A673 (cell line): ENCODE data around the gene MIS18A. TPM values are rescaled to one million over a fixed set of nuclear protein-coding genes. Genes with fewer than 3 reads are reported as not detected.

Source experiments
- BruUV-seq: library from RNA; stranded (reverse); fragments of 400-500 nt; replicated peaks from 2 replicates; lab custom pipeline; 2021; lab: Mats Ljungman, UMichigan
- CTCF ChIA-PET: fragments of 300-600 bp; sonication (Branson Sonifier 250); formaldehyde crosslinking; loops from one replicate; lab custom pipeline; 2022; ENCODE audit warnings: antibody characterized with exemption; lab: Charles Lee
- POLR2A ChIA-PET: fragments of 300-600 bp; sonication (Branson Sonifier 250); formaldehyde crosslinking; loops from one replicate; lab custom pipeline; 2022; ENCODE audit warnings: antibody characterized with exemption; ENCODE audit not compliant: low non-redundant PET; lab: Charles Lee
- DNase-seq: peaks from one replicate; pipeline ENCODE4 v3.0.0-alpha.2; 2015; ENCODE audit warnings: low spot score
- H3K27ac ChIP-seq: fragments of 200-600 bp; sonication (generic); 2 replicates; pipeline ENCODE4 v1.5.1; 2016; ENCODE audit warnings: mixed run types, low read depth, mild to moderate bottlenecking, mixed read lengths, antibody characterized with exemption, low read length; ENCODE audit not compliant: poor library complexity, severe bottlenecking
- H3K27me3 ChIP-seq: fragments of 200-600 bp; sonication (generic); replicated peaks from 2 replicates; pipeline ENCODE4 v1.6.1; 2017; ENCODE audit warnings: mixed run types, low read depth, mild to moderate bottlenecking, mixed read lengths, antibody characterized with exemption, low read length; ENCODE audit not compliant: insufficient read depth, poor library complexity
- H3K36me3 ChIP-seq: fragments of 200-600 bp; sonication (generic); 2 replicates; pipeline ENCODE4 v1.6.1; 2016; ENCODE audit warnings: mixed run types, mild to moderate bottlenecking, mixed read lengths, antibody characterized with exemption, low read length; ENCODE audit not compliant: insufficient read depth, poor library complexity, severe bottlenecking
- H3K4me1 ChIP-seq: fragments of 200-600 bp; sonication (generic); 2 replicates; pipeline ENCODE4 v1.6.1; 2017; ENCODE audit warnings: mixed run types, mild to moderate bottlenecking, mixed read lengths, antibody characterized with exemption, low read length; ENCODE audit not compliant: insufficient read depth, poor library complexity, severe bottlenecking
- H3K4me3 ChIP-seq: fragments of 200-600 bp; sonication (generic); 2 replicates; pipeline ENCODE4 v1.5.1; 2016; ENCODE audit warnings: low read depth, mixed run types, mild to moderate bottlenecking, mixed read lengths, low read length; ENCODE audit not compliant: poor library complexity, severe bottlenecking
- H3K9me3 ChIP-seq: fragments of 200-600 bp; sonication (generic); 2 replicates; pipeline ENCODE4 v1.6.1; 2016; ENCODE audit warnings: mixed run types, low read depth, mild to moderate bottlenecking, mixed read lengths, antibody characterized with exemption, low read length; ENCODE audit not compliant: poor library complexity, severe bottlenecking
- EZH2 ChIP-seq: fragments of 200-600 bp; sonication (generic); IDR thresholded peaks from 2 replicates; pipeline ENCODE4 v1.6.1; 2017; ENCODE audit warnings: borderline replicate concordance, low read depth, mild to moderate bottlenecking, mixed read lengths, antibody characterized with exemption, low read length; ENCODE audit not compliant: poor library complexity, severe bottlenecking
- intact Hi-C: fragments of 100-400 bp; cut with micrococcal nuclease; formaldehyde crosslinking; loops from one replicate; pipeline ENCODE4 v1.10.0; 2022; ENCODE audit not compliant: unreplicated experiment
- total RNA-seq: library from RNA; stranded (reverse); gene quantifications from 2 replicates; pipeline ENCODE4 v1.2.3, GENCODE V29; 2021
- TF ChIP-seq, protein P1 (sequence below): fragments of 300-800, 200-600 bp; sonication (generic); conservative IDR thresholded peaks from 2 replicates; pipeline ENCODE4 v1.5.1; 2017; ENCODE audit warnings: low read depth, mild to moderate bottlenecking, antibody characterized with exemption, low read length, moderate library complexity, mixed read lengths

MIS18A gene
- total RNA-seq, 1 experiment from 2014 or later = 40.1 TPM

DNA sequence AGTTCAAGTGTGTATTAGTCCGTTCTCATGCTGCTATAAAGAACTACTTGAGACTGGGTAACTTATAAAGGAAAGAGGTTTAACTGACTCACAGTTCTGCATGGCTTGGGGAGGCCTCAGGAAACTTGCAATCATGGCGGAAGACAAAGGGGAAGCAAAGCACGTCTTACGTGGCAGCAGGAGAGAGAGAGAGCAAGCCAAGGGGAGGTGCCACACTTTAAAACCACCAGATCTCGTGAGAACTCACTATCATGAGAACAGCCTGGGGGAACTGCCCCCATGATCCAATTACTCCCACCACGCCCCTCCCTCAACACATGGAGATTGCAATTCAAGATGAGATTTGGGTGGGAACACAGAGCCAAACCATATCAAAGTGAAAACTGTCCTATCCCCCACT is 4.1 kb upstream of the MIS18A start:
- no peaks in the 10 kb centered on the region for H3K9me3 ChIP-seq
- H3K36me3 ChIP-seq = no peaks in the 10 kb centered on the region
- no peak for TF ChIP-seq EZH2
- TF ChIP-seq, protein P1, sequence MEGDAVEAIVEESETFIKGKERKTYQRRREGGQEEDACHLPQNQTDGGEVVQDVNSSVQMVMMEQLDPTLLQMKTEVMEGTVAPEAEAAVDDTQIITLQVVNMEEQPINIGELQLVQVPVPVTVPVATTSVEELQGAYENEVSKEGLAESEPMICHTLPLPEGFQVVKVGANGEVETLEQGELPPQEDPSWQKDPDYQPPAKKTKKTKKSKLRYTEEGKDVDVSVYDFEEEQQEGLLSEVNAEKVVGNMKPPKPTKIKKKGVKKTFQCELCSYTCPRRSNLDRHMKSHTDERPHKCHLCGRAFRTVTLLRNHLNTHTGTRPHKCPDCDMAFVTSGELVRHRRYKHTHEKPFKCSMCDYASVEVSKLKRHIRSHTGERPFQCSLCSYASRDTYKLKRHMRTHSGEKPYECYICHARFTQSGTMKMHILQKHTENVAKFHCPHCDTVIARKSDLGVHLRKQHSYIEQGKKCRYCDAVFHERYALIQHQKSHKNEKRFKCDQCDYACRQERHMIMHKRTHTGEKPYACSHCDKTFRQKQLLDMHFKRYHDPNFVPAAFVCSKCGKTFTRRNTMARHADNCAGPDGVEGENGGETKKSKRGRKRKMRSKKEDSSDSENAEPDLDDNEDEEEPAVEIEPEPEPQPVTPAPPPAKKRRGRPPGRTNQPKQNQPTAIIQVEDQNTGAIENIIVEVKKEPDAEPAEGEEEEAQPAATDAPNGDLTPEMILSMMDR = no peak
- ChIA-PET POLR2A (no interaction called here), CTCF (no interaction called here)
- no TSS peak for BruUV-seq
- no peak overlapping the region for H3K4me3 ChIP-seq
- DNase-seq = no peak
- H3K27me3 ChIP-seq = no peaks in the 10 kb centered on the region
- peaks cover 8% of the 10 kb centered on the region for H3K4me1 ChIP-seq
- H3K27ac ChIP-seq = no peak overlapping the region
- intact Hi-C loops = no loop called here

- CTCF ChIA-PET = no interaction called here
- Histone ChIP-seq H3K4me3 (no peak overlapping the region), H3K27ac (no peak overlapping the region), H3K27me3 (no peaks in the 10 kb centered on the region), H3K4me1 (peaks cover 8% of the 10 kb centered on the region), H3K9me3 (no peaks in the 10 kb centered on the region), H3K36me3 (no peaks in the 10 kb centered on the region)
- POLR2A ChIA-PET = no interaction called here
- DNase-seq = no peak
- intact Hi-C loops = no loop called here
- TF ChIP-seq, protein P1 = no peak
- TF ChIP-seq EZH2 = no peak
- BruUV-seq = no TSS peak
Measured at GRCh38 chr21:32281531-32281930, 2.7 kb upstream of the MIS18A start.

GRCh38 chr21:32279377-32279680 is 480 bp upstream of the MIS18A start:
- Histone ChIP-seq H3K4me3 (peak overlapping the region; percentile 98), H3K27me3 (no peaks in the 10 kb centered on the region), H3K36me3 (peaks cover 5% of the 10 kb centered on the region), H3K27ac (peak overlapping the region; percentile 49), H3K4me1 (peaks cover 8% of the 10 kb centered on the region), H3K9me3 (no peaks in the 10 kb centered on the region)
- ChIA-PET POLR2A (interaction anchor here (0.6 kb wide), 1 partner anchor 11 kb away, joined by 9 read pairs; no protein-coding TSS in a partner anchor), CTCF (interaction anchor here (0.6 kb wide), 1 partner anchor 301 kb away, joined by 4 read pairs; no protein-coding TSS in a partner anchor)
- DNase-seq = no peak
- intact Hi-C loops = no loop called here
- BruUV-seq = TSS peak; percentile 90
- TF ChIP-seq, protein P1 = no peak
- TF ChIP-seq EZH2 = no peak
